HG02852 (cell line): ENCODE results near the gene ABHD17A.

Source experiments
- ATAC-seq: cut with Tn5 transposase; IDR thresholded peaks from one replicate; pipeline ENCODE4 v1.9.1; 2021; ENCODE audit warnings: mild to moderate bottlenecking, moderate library complexity; ENCODE audit not compliant: unreplicated experiment

The ABHD17A gene

DNA sequence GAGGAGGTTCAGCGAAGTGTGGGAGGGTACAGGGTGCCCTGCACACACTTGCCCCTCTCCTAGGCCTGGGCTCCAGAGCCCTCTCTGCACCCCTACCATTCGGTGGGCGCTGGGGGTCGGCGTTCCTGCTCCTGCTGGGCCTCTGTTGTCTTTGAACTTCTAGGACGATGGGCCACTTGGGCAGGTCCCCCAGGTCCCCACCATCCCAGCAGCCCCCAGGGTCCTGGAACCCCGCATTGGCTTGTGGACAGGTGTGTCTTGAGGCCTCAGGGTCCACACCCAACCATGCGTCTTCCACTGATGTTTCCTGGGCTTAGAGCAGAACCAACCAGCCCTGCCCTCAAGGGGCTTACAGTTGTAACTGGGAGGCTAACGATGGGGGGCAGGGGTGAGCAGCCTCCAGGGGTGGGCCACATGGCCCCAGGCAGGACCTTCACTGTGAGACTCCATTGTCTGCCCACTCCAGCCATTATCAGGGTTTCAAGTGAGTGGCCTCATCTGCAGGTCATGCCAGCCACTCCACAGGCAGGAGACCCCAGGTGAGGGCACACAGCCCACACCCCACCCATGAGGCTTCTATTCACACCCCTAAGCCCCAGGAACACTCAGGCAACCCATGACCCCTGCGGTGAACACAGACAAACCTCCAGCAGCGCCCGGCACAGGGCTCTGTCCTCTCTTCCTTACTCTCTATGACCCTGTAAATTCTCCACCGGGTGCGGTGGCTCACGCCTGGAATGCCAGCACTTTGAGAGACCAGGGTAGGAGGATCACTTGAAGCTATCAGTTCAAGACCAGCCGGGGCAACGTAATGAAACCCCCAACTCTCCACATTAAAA is 19.9 kb downstream of the ABHD17A start:
- no peak for ATAC-seq

DNA sequence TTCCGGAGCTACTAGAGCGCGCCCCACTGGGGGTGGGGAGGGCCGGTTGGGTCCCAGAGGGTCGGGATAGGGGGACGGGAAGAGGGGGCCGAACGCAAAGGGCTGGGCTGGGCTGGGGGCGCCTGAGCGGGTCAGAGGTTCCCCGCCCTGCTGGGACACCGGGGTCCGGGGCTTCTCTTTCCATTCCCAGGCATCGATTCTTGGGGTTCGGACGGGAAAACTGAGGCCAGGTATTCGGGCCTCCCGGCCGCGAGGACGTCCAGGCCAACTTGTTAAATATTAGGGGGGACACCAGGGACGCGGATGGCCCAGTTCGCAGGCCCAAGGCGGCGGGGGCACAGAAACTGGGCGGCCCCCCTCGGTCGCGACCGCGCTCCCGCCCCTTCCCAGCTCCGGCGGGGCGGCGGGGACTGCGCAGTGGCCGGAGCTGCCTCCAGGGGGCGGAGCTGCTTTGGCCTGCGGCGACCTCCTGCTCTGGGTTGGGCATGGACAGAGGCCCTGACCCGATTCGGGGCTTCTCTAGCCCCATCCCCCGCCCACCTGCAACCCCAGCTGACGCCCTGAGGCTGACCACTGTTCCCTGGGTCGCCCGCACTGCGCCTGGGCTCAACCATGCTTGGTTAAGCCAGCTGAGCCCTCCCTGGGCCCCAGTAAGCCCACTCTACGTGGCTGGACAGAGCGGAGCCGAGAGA is 20.7 kb downstream of the ABHD17A start:
- peak; percentile 31 for ATAC-seq

DNA sequence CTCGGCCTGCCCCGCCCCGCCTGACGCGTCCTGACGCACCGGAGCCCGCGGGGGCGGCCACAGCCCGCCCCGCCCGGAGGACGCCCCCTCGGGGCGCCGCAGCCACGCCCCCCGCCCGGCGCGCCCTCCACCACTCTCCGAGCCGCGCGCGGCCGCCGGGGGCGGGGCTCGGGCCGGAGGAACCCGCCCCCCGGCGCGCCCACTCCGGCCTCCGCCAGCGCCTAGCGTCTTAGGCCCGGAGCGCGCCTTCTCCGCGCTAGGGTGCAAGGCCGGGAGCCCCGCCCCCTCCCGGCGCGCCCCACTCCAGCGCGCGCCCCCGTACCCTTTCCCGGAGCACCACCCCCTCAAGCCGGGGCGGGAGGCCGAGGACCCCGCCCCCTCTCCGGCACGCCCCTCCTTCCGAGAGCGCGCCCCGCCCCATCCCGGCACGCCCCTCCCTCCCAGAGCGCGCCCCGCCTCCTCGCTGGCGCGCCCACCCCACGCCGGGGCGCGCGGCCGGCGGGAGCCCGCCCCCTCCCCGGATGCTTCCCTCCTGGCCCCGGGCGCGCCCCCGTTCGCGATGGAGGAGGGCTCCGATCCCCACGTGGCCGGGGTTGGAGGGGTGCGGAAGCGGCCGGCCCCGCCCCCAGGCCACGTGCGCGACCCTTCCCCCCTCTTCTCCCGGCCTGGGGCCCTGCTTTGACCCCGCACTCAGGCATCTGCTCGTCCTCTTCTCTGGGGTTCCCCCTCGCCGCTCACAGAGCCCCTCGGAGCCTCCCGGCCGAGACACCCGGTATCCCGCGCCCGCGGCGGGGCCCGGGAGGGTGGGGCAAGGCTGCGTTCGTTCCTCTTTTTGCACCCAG is 21.4 kb downstream of the ABHD17A start:
- peak; percentile 54 for ATAC-seq

DNA sequence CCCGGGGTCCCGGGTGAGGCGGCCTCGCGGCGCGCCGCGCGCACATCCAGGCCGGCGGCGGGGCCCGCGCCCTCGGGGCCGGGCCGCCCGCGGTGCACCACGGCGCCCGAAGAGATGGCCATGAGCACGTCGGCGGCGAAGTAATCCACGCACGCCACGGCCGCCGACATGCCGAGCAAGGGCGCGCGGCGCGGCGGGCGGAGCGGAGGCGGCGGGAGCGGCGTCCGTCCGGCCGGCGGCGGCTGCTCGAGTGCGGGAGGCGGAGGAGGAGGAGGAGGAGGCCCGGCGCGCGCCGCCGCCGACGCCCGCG is 22.0 kb downstream of the ABHD17A start, which contains the start of gene KLF16:
KLF16 (minus strand) TSS at position 252 of the 310 bp plus-strand sequence; CDS start at position 170, 82 bp downstream.
- ATAC-seq: no peak

DNA sequence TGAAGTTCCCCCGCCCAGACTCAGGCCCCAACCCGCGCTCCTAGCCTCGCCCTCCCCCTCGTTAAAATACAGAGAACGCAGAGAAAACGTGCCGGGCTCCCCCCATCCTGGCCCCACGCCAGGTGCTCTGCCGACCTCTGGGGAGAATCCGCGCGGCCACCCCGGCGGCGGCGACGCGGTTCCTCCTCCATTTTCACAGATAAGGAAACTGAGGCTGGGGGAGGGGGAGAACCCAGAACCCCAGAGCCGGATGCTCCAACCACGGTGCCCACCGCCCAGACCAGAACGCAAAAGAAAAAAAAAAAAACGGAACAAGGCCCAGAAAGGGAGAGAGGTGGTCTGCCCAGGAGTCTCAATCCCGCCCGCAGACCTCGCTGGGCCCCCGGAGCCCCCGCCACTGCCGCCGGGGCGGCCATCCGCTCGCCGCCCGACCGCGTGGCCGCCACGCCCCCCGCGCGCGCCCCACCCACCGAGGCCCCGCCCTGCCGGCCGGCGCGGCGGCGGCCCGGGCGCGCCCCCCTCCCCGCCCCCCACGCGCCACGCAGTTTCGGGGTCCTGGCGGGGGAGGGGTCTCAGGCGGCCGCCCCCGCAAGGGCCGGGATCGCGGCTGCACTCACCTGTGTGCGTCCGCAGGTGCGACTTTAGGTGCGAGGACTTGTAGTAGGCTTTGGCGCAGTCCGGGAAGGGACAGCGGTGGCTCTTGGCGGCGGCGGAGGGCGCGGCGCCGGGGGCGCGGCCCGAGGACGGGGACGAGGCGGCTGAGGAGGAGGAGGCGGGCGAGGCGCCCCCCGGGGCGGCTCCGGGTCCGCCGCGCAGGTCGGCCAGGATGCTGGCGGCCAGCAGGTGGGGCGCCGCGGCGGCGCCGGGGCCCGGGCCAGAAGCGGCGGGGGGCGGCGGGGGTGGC is 22.6 kb downstream of the ABHD17A start:
- ATAC-seq: peak; percentile 2

DNA sequence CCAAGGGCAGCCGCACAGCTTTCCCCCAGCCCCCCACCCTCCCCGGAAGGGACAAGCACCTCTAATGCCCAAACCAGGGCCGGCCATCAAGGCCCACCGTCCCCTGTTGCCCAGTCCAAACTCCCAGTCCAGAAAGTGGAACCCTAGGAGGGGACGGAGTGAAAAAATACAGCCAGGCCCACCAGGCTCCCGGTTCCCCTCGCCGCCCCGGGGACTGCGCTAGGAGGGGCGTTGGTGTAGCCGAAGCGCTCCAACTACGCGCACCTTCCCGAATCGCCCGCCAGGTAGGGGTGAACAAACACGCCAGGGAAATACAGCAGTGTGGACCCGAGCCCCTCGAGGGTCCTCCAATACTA is 23.2 kb downstream of the ABHD17A start:
- ATAC-seq: no peak

DNA sequence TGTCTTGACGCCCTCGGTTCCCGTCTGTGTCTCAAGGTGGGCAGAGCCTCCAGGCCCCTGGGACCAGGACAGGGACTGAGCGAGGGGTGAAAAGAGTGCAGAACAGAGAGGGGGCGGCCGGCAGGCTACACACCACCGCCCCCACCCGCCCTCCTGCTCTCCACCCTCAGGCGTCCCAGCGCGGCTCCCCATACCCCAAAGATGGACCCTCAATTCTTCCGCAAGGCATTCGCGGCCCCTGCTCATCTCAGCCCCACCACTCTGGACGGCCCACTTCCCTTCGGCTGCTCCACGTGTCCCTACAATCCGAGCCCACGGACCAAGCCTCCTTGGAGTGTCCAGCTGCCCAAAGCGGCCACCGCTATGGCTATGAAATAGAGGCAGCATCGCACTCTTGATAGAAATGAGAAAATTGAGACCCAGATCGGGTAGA is 23.7 kb downstream of the ABHD17A start:
- no peak for ATAC-seq

DNA sequence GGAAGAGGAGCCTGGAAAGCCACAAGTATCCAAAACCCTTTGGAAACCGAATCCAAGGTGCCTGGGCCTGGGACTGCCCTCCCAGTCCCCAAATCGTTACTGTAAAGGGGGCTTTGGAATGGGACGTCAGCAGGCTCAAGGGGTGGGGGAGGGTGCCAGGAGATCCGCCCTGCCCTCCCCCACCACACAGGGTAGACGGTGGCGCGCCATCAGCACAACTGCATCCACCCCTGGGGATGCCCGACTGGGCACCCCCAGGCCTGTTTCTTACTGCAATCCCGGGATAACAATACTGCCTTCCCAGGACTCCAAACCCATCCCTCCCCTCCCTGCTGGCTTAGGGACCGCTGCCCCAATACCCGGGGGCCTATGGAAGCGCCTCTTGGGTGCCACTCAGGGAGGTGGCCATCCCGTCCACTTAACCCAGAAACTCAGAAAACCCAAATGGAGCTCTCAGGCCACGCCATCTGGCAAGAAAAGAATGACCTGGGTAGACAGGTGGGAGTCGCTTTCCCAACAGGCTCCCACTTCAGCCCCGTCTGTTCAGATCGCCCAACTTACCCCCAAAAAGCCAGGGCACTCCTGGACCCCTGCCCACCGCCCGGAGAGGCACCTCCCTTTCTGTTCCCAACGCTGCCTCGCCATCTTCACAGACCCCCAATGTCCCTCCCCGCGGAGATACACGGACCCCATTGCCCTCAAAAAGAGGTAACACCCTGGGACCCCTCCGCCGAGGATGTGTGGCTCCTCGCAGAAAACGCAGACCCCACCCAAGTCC is 24.3 kb downstream of the ABHD17A start:
- no peak for ATAC-seq

DNA sequence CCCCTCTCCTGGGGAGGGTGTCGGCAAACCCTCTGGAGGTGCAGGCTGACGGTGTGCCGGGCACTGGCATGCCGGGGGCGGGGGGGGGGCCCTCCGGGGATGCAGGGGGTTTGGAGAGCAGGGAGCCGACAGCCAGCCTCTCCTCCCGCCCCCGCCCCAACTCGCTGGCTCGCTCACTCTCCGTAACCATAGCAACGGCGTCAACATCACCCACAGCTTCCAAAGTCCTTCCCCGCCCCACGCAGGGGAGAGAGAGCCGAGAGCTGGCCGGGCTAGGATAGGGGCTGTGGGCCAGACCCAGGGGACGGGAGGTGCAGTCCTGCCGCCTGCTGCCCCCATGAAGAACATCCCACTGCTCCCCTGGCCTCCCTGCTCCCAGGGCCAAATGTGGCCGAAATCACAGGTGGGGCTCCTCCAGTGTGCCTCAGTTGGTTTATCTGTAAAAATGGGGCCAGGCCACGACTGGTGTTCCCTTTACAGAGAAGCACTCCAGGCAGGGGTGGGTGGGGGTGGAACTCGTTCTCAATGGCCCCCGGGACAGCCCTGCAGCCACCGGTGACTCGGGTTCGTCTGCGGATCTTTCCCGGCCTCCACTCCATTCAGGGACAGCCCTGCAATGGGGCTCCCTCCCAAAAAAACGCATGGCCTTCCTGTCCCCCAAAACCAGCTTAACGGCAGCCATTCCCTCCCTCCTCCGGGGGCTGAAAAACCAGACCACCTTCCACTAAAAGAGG is 25.1 kb downstream of the ABHD17A start:
- ATAC-seq: no peak

DNA sequence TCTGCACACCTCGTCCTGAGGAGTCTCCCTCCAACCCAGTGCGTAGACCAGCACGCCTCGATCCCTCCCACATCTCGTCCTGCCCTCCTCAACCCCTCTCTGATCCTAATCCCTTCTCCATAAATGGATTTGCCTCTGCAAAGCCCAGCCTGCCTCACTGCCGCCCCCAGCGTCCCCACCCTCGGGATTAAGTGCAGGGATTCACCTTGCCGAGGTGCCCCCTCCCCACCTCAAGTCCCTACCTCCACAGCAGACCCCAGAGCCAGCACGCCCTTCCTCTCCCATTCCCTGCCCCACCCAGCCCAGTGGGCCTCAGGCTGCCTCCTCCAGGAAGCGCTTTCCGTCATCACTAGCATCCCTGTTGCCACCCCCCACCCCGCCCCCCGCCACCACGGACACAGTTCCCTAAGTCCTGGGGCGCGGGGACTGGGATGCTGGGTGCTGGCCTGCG is 25.9 kb downstream of the ABHD17A start:
- no peak for ATAC-seq

DNA sequence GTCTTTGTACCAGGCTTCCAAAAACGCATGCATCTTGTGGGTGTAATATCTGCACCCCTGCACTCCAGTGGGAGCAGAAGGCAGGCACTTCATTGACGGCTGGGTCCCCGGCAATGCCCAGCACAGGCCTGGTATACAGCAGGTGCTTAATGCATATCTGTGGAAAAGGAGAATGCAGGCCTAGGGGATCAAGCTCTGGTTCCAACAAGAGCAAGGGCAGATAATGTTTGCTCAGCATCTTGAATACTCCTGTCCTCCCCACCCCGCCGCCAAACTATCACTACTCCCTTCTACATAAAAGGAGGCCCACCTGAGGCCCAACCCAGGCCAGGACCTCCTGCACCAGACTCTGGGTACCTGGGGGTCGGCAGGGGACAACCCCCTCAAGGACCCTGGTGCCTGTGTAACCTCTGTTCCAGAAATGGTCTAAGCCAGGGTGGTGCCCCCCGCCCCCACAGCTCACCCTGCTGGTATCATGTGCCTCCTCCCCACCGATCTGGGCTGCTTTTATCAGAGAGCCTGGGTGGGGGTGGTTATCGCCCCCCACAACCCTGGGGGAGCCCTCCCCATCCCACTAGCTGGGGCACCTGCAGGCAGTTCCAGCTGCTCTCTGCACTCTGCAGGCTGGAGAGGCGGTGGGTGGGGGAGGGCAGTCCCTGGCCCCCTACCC is 26.7 kb downstream of the ABHD17A start:
- ATAC-seq: no peak

DNA sequence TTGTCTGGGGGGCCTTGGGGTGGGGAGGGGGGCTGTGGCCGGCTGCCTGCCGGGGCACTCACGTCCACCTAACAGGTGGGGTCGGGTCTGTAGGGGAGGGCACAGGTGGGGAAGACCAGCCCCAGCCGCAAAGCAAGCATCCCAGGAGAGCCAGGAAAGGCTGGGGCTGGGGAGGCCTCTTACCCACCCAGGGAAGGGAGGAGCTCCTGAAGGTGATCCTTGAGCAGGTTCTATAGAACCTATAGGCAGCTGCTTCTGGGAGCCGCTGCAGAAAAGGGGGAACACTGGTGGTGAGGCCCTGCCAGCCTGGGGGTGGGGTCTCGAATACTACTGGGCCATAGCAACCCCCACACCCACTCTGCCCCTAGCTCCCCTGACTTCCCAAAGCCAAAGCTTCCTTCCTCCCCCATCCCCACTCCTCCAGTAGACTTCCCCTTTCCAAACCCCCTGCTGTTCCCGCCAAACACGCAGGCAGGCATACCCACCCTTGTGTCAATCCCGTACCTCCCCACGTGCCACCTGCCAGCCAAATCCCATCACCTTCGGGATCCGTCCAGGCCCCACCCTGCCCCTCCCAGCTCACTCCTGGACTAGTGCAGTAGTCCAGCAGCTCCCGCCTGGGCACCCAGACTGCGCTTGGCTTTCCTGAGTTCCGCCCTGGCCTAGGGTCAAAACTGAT is 27.5 kb downstream of the ABHD17A start:
- ATAC-seq: no peak

DNA sequence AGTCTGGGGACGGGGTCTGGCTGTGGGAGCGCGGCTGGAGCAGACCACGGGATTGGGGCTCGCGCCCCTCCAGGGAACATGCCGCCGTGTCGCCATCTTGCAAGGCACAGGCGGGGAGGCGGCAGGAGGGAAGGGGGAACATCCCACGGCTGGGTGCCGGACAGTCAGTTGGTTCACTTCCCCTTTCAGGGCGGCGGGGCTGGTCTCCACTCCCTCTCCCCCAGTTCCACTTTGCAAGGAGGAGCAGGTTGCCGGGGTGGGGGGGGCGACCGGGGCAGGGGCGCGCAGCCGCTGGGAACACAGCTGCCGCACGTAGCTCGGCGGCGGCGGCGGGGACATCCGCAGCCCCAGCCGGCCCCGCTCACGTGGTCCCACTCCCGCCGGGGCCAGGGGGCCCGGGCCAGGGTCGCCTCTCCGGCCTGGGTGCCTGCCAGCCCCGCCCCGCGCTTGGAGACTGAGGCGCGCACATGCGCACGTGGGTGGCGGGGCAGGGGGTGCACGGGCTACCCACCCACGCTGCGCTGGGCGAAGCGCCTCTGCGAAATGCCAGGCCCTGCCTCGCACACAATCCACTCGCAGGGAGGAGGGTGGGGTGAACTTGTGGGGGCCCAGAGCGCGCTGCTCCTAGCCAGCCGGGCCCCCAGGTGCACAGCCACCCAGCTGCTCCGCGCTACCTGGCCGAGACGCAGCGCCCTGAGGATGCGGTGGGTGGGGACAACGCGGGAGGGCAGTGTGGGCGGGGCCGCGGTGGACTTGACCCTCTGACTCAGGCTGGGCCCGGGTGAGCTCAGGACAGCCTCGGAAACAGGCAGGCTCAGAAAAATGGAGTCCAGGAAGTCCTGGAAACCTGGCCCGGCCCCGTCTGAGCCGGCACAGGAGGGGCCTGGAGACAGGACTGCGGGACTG is 28.3 kb downstream of the ABHD17A start:
- no peak for ATAC-seq

DNA sequence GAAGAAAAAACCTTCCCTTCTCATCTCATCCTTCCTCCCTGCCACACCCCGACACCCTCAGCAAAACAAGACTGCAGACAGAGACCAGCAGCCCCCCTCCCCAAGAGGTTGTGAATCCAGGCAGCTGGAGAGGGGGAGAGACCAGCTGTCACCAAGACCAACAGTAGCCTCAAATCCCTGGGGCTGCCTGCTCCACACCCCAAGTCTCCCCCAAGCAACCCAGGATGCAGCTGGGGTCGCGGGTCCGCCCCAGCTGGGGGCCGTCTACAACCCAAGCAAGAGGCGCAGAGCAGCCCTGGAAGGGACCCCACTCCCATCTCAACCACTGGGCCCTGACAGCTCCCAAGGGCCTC is 29.0 kb downstream of the ABHD17A start:
- no peak for ATAC-seq

DNA sequence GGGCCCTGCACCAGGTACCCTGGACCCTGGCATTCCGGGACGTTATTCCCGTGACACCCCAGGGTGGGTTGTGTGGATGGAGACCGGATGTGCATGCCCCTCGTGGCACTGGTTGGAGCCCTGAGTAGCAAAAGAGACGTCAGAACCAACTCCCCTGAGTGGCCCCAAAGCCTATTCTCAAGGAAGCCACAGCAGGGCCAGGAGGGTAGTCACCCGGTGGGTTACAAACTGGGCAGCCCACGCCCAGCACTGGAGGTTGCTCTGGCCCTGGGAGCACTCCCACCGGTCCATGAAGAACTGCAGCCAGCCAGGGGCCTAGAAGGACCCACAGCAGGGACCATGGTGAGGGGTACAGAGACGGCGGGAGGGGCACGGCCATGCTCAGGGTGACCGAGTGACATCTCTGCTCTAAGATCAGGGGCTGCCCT is 29.5 kb downstream of the ABHD17A start:
- ATAC-seq: no peak

DNA sequence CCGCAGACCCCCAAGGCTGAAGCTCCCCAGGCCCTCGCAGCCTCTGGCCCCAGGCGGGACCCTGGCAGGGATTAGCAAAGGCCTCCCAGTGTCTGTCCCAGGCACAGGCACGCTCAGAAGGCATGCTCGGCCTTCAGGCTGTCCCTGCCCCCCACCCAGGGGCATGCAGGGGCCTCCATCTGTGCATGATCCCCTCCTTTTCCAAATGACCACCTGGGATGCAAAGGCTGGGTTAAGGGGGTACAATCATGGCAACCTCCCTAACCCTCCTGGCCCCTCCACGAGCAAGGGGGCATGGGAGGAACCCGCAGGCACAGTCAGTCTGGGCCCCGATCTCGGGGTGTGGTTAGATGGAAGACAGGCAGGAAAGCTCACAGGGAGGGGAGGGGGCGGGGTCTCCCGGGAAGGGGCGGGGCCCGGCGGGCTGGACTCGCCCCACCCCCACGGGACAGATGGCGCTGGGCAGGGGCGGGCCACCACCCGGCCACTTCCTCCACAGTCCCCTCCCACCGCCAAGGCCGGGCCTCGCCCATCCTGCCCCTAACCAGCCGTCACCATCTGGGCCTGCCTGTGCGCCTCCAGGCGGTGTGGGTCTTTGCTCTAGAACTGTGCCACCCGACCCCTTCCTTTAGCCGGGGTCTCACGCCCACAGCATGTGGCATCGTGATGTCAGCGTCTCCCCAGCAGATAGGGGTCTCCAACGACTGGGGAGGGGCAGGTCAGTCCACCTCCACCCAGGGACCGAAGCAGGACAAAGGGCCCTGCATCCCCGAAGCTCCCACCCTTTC is 30.1 kb downstream of the ABHD17A start:
- no peak for ATAC-seq
